ENCODE measurements around the gene VWF.

GRCh38 chr12:6172086-6172485, 47.6 kb upstream of the VWF start:
- TF ChIP-seq CTCF (IDR thresholded peaks at IDR 0.05), result no peak
- TF ChIP-seq POLR2A (IDR thresholded peaks at IDR 0.05), result no peak
